T-helper 17 cell (primary cell): ENCODE results near the gene MRI1. TPM values are rescaled to one million over a fixed set of nuclear protein-coding genes. Genes with fewer than 3 reads are reported as not detected.
"Not testable (repeated sequence)": the region's sequence is repeated elsewhere in the genome, so short reads cannot be mapped to it uniquely, and the experiment has no call there.

ENCODE experiments used
- ATAC-seq: fragments of 150-1000 bp; cut with Tn5 transposase; 2 replicates; pipeline ENCODE4 v1.10.0; 2021; ENCODE audit warnings: mild to moderate bottlenecking, moderate library complexity
- DNase-seq, 3 donors: peaks; one replicate each; pipeline versions ENCODE4 v3.0.0 to v3.0.0-alpha.2; 2020 to 2021
- H3K9me3 ChIP-seq: one replicate; pipeline ENCODE4 v1.7.0; 2013; ENCODE audit warnings: low read length, mild to moderate bottlenecking; ENCODE audit not compliant: control insufficient read depth, poor library complexity, severe bottlenecking
- H3K27ac Mint-ChIP-seq: one replicate; pipeline ENCODE4 v1.8.0; 2022; ENCODE audit warnings: mild to moderate bottlenecking, moderate library complexity, mixed read lengths
- H3K27me3 Mint-ChIP-seq: one replicate; pipeline ENCODE4 v1.8.0; 2022; ENCODE audit warnings: mixed read lengths
- H3K36me3 Mint-ChIP-seq: one replicate; pipeline ENCODE4 v1.8.0; 2022; ENCODE audit warnings: low read depth, mixed read lengths
- H3K4me1 Mint-ChIP-seq: one replicate; pipeline ENCODE4 v1.8.0; 2022; ENCODE audit warnings: mild to moderate bottlenecking, mixed read lengths
- H3K4me3 Mint-ChIP-seq: one replicate; pipeline ENCODE4 v1.8.0; 2022; ENCODE audit warnings: mild to moderate bottlenecking, moderate library complexity, mixed read lengths
- total RNA-seq, 4 donors: library from RNA in 2 of 4; stranded (reverse) in 2 of 4; gene quantifications; one replicate each; pipeline ENCODE4 v1.2.3 and lab custom pipeline; 2022 to 2026

MRI1 gene
- total RNA-seq, 2 donors from 2014 or later: 31.0 to 31.9 TPM

DNA sequence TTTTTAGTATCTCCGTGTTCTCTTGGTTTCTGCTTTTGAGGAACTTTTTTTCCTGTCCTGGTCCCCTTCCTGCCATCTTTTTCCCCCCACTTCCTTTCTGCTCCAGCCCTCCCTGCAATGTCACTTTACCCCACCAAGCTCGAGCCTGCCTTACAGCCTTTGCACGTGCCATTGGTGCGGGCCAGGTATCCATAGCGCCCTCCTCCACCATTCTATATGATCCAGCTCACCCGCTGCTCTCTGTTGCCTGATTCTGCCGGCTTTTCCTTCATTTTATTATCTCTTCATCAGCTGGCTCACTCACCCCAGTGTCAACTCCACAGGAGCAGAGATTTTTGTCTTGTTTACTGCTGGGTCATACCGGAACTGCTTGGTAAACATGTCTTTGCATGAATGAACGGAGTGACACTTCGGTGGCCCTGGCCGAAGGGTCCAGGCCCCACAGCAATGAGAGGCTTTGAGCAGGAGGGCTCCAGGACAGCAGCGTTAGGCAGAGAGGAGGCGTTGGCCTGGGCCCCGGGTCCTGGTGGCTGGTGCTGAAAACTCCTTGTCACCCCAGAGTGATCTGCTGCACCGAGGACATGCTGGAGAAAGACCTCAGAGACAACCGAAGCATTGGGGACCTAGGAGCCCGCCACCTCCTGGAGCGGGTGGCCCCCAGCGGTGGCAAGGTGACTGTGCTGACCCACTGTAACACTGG lies 1.2 kb downstream of the MRI1 start:
- DNase-seq (no peak), ATAC-seq (no peak)
- Mint-ChIP-seq H3K4me1 (peaks cover 14% of the 10 kb centered on the region), H3K36me3 (no peaks in the 10 kb centered on the region), H3K27me3 (no peaks in the 10 kb centered on the region), H3K4me3 (peak overlapping the region; percentile 93), H3K27ac (peak overlapping the region; percentile 88)
- H3K9me3 ChIP-seq: no peaks in the 10 kb centered on the region

DNA sequence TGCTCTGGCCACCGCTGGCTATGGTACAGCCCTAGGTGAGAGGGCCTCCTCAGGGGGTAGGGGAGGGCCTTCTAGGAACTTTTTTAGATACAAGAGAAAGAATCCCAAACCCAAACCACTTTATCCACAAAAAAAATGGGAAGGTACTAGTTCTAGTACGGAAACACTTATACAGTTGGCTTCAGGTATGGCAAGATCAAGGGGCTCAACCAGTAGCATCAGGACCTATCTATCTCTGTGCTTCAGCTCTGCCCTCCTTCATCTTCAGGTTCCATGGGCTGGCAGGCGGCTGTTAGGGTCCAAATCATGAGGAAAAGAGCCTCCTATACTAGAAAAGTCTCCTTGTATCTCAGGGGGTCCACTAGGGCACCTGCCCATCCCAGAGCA lies 1.8 kb downstream of the MRI1 start:
- H3K9me3 ChIP-seq: no peaks in the 10 kb centered on the region
- ATAC-seq (no peak), DNase-seq (no peak)
- peak overlapping the region; percentile 93 for H3K4me3 Mint-ChIP-seq
- peak overlapping the region; percentile 88 for H3K27ac Mint-ChIP-seq
- H3K4me1 Mint-ChIP-seq: peaks cover 14% of the 10 kb centered on the region
- no peaks in the 10 kb centered on the region for H3K36me3 Mint-ChIP-seq
- no peaks in the 10 kb centered on the region for H3K27me3 Mint-ChIP-seq

DNA sequence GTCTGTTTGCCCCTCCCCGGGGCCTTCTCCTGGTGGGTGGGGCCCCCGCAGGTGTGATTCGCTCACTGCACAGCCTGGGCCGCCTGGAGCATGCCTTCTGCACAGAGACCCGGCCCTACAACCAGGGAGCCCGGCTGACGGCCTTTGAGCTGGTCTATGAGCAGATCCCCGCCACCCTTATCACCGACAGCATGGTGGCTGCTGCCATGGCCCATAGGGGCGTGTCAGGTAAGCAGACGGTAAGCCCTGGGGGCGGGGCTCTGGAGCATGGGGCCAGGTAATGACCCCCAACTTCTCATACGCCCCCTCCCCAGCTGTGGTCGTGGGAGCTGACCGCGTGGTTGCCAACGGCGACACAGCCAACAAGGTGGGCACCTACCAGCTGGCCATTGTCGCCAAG lies 4.2 kb downstream of the MRI1 start:
- no peak overlapping the region for H3K27ac Mint-ChIP-seq
- ATAC-seq: no peak
- no peaks in the 10 kb centered on the region for H3K36me3 Mint-ChIP-seq

DNA sequence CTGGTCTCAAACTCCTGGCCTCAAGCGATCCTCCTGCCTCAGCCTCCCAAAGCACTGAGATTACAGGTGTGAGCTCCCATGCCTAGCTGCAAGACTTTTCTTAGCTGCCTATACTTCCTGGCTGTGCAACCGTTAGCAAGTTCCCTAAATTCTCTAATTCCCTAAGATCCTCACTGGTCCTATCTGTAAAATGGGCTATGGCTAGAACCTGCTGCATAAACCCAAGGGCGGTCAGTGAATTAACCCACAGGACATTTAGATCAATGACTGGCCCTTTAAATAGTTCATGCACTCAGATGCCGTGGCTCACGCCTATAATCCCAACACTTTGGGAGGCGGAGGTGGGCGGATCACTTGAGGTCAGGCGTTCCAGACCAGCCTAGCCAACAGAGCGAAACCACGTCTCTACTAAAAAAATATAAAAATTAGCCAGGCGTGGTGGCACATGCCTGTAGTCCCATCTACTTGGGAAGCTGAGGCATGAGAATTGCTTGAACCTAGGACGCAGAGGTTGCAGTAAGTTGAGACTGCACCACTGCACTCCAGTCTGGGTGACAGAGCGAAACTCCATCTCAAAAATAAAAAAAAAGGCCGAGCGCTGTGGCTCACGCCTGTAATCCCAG lies 5.8 kb downstream of the MRI1 start:
- Mint-ChIP-seq H3K27me3 (no peaks in the 10 kb centered on the region), H3K4me3 (no peak overlapping the region), H3K36me3 (peaks cover 2% of the 10 kb centered on the region), H3K27ac (peak overlapping the region; percentile 34), H3K4me1 (peaks cover 21% of the 10 kb centered on the region)
- ATAC-seq (no peak), DNase-seq (no peak)
- H3K9me3 ChIP-seq: no peaks in the 10 kb centered on the region

More for the DNA sequence above, 4.2 kb downstream of the MRI1 start:
- Mint-ChIP-seq H3K27me3 (no peaks in the 10 kb centered on the region), H3K4me3 (no peak overlapping the region), H3K4me1 (peaks cover 12% of the 10 kb centered on the region)
- no peak for DNase-seq
- H3K9me3 ChIP-seq: no peaks in the 10 kb centered on the region

DNA sequence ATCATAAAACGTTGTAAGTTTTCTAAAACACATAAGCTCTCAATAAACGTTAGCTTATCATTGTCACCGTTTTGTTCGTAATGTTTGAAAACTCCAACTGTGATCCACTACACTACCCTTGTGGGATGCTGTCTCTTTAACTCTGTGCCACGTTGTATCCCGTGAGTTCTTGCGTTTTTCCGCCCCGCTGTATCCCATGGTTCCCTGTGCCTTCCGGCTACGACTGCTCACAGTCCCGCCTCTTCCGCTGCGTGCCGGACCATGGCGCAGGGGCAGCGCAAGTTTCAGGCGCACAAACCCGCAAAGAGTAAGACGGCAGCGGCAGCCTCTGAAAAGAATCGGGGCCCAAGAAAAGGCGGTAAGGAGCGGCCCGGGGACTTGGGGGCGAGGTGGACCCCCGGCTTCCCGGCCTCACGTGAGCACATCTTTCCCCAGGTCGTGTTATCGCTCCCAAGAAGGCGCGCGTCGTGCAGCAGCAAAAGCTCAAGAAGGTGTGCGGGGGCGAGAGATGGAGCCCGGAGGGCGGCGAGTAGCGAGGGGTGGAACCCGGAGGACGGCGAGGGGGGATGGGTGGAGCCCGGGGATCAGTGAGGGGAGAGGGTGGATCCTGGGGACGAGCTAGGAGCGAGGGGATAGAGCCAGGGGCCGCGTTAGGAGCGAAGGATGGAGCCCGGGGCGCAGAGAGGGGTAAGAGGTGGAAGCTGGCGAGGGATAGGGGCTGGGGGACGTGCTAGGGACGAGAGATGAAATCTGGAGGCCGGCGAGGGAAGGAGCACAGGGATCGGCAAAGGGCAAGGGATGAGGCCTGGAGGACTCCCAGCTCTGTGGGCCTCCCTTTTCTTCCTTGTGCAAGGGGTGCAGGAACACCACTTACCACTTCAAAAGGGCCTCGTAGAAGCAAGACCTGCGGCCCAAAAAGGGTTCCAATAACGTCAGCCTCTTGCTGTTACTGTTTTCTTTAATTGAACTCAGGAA lies 10.2 kb downstream of the MRI1 start, which contains the start of gene C19orf53:
Gene C19orf53, plus strand, starts transcription at position 240 of the 975 bp plus-strand sequence. Its CDS starts 22 bp downstream, at position 262.
- peak within 1 kb of the TSS; percentile 97 for H3K27ac Mint-ChIP-seq
- ATAC-seq: peak; percentile 98
- H3K27me3 Mint-ChIP-seq: no peaks in the 10 kb centered on the region
- no peaks in the 10 kb centered on the region for H3K9me3 ChIP-seq
- peak; percentile 74 to 81 (median 77) for DNase-seq
- peaks cover 8% of the 10 kb centered on the region for H3K36me3 Mint-ChIP-seq
- peak within 1 kb of the TSS; percentile 100 for H3K4me3 Mint-ChIP-seq
- H3K4me1 Mint-ChIP-seq: peaks cover 23% of the 10 kb centered on the region

DNA sequence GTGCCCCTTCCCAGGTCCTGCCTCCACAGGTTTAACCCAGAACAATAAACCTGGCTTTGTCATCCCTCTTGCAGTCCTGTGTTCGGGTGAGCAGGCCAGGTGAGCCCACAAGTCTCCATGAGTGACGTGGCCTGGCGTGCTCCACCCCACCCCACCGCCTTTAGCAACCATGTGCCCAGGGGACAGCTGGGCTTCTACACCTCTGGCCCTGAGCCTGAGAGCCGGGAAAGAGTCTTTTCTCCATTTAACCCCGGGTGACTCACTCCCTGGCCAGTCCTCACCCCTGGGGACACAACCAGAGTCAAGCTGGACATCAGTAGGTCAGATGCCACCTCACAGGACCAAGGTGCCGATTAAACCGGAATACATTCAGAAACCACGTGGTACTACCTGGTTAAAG lies 14.1 kb downstream of the MRI1 start:
- Mint-ChIP-seq H3K4me1 (peaks cover 25% of the 10 kb centered on the region), H3K27me3 (no peaks in the 10 kb centered on the region), H3K27ac (no peak overlapping the region), H3K36me3 (peaks cover 8% of the 10 kb centered on the region), H3K4me3 (no peak overlapping the region)
- ATAC-seq (no peak), DNase-seq (no peak)
- H3K9me3 ChIP-seq: no peaks in the 10 kb centered on the region

DNA sequence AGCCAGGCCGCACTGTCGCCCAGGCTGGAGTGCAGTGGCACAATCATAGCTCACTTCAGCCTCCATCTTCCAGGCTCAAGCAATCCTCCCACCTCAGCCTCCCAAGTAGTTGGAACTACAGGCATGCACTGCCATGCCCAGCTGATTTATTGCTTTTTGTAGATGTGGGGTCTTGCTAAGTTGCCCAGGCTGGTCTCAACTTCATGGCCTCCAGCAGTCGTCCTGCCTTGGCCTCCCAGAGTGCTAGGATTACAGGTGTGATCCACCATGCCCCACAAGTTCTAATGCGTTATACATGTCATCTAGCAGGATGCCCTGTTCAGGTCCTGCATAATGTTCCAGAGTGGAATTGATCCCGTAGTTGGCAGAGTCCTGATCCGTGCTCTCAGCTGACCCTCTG lies 14.5 kb downstream of the MRI1 start:
- Mint-ChIP-seq H3K4me3 (no peak overlapping the region), H3K27me3 (no peaks in the 10 kb centered on the region), H3K27ac (no peak overlapping the region), H3K36me3 (peaks cover 8% of the 10 kb centered on the region), H3K4me1 (peaks cover 25% of the 10 kb centered on the region)
- H3K9me3 ChIP-seq: no peaks in the 10 kb centered on the region
- ATAC-seq (no peak), DNase-seq (no peak)

DNA sequence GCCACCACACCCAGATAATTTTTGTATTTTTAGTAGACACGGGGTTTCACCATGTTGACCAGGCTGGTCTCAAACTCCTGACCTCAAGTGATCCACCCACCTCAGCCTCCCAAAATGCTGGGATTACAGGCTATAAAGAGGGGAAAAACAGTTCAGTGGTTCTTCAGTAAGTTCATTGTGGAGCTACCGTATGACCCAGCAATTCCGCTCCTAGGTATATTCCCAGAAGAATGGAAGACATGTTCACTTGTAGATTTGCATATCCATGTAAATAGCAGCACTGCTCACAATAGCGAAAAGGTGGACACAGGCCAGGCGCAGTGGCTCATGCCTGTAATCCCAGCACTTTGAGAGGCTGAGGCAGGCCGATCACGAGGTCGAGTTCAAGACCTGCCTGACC lies 15.5 kb downstream of the MRI1 start:
- H3K36me3 Mint-ChIP-seq, ATAC-seq, H3K27ac Mint-ChIP-seq, DNase-seq, H3K27me3 Mint-ChIP-seq, H3K9me3 ChIP-seq, H3K4me3 Mint-ChIP-seq: not testable (repeated sequence)
- H3K4me1 Mint-ChIP-seq: peaks cover 19% of the 10 kb centered on the region

DNA sequence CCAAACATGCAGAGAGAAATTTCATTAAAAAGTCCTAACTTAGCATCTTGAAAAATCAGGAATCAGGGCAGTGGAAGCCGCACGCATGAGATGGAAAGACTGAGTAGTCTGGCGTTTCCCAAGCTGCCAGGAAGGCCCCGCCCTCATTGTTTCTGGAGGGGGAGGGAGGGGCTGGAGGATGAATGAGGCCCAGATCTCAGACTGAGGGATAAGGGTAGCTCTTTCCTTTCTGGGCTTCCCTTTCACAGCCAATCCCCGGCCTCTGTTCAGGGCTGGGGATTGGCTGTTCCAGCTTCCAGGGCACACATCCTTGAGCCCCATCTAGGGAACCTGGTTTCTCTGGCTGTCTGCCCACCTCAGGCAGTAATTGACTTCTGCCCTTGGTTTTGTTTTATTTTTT lies 17.2 kb downstream of the MRI1 start:
- ATAC-seq: no peak
- no peak overlapping the region for H3K4me3 Mint-ChIP-seq
- peaks cover 2% of the 10 kb centered on the region for H3K36me3 Mint-ChIP-seq
- H3K27ac Mint-ChIP-seq: peak overlapping the region; percentile 72
- no peaks in the 10 kb centered on the region for H3K9me3 ChIP-seq
- no peak for DNase-seq
- peaks cover 14% of the 10 kb centered on the region for H3K4me1 Mint-ChIP-seq
- no peaks in the 10 kb centered on the region for H3K27me3 Mint-ChIP-seq

DNA sequence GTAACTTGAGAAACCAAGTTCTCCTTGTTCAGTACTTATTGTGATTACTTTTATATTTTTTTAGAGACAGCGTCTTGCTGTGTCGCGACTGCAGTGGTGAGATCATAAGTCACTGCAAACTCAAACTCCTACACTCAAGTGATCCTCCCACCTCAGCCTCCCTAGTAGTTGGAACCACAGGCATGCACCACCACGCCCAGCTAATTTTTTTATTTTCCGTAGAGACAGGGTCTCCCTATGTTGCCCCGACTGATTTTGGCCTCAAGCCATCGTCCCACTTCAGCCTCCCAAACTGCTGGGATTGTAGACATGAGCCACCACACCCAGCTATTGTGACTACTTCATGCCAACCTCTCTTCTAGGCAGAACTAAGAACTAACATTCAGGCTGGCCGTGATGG lies 18.2 kb downstream of the MRI1 start:
- H3K9me3 ChIP-seq: no peaks in the 10 kb centered on the region
- H3K27ac Mint-ChIP-seq: no peak overlapping the region
- H3K36me3 Mint-ChIP-seq: no peaks in the 10 kb centered on the region
- no peak overlapping the region for H3K4me3 Mint-ChIP-seq
- ATAC-seq (no peak), DNase-seq (no peak)
- no peaks in the 10 kb centered on the region for H3K27me3 Mint-ChIP-seq
- H3K4me1 Mint-ChIP-seq: peaks cover 17% of the 10 kb centered on the region

DNA sequence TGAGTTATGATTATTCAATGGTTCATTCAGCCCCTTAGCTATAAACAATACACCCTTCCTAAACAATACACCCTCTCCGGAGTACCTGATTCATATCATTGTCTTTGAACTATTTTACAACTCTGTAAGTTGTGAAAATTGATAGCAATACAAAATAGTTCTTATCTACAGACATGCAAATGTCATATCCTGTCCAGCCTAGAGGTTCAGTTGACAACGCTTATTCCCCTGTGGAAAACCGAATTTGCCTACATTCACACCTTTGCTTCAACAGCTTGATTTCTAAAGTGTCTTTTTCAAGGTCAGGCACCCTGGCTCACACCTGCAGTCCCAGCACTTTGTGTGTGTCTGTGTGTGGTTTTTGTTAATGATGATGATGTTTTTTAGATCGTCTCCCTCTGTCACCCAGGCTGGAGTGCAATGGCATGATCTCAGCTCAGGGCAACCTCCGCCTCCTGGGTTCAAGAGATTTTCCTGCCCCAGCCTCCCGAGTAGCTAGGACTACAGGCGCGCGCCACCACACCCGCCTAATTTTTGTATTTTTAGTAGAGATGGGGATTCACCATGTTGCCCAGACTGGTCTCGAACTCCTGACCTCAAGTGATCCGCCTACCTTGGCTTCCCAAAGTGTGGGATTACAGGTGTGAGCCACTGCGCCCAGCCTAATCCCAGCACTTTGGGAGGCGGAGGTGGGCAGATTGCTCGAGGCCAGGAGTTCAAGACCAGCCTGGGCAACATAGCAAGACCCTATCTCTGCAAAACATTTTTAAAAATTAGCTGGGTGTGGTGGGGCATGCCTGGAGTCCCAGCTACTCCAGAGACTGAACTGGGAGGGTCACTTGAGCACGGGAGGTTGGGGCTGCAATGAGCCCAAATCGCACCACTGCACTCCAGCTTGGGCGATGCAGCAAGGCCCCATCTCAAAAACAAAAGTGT lies 19.5 kb downstream of the MRI1 start:
- ATAC-seq: no peak
- Mint-ChIP-seq H3K4me1 (peaks cover 22% of the 10 kb centered on the region), H3K36me3 (no peaks in the 10 kb centered on the region), H3K4me3 (no peak overlapping the region), H3K27ac (no peak overlapping the region), H3K27me3 (no peaks in the 10 kb centered on the region)
- DNase-seq: no peak
- no peaks in the 10 kb centered on the region for H3K9me3 ChIP-seq

DNA sequence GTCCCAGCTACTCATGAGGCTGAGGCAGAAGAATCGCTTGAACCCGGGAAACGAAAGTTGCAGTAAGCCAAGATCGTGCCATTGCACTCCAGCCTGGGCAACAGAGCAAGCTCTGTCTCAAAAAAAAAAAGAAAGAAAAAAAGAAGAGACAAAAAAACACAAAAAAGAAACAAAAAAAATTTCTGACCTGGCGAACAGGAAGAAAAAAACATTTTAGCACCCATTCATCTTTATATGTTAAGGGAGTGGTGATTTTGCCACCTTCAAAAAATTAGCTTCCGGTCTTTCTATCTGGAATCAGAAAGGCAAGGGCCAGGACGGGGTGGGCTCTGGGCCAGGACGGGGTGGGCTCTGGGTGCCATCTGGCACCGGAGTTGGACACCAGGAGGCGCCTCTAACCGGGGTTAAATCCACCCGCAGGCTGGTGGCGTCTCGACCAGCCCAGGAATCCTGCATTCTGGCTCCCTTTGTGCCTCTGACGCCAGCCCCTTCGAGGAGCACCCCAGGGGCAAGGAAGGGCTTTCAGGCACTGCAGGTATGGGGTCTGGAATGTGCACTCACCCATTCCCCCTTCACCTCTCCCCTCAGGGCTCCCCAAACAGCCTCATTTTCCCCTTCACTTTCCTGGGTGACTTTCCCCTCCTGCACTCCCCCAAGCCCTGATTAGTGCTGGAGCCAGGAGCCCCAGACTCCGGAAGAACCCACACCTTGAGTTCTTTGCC lies 20.6 kb downstream of the MRI1 start:
- DNase-seq: peak; percentile 55 to 61 (median 59)
- Mint-ChIP-seq H3K4me1 (peaks cover 25% of the 10 kb centered on the region), H3K36me3 (no peaks in the 10 kb centered on the region), H3K27me3 (no peaks in the 10 kb centered on the region), H3K27ac (peak overlapping the region; percentile 81), H3K4me3 (peak overlapping the region; percentile 49)
- H3K9me3 ChIP-seq: no peaks in the 10 kb centered on the region
- ATAC-seq: peak; percentile 71
